GM23338 (cell line): ENCODE measurements around the gene PRR29. TPM values are rescaled to one million over a fixed set of nuclear protein-coding genes. Genes with fewer than 3 reads are reported as not detected.

Experiments used
- ATAC-seq: fragments of 200-7000 bp; cut with Tn5 transposase; 3 replicates; pipeline ENCODE4 v1.9.1; 2020
- DNase-seq: peaks from one replicate; pipeline ENCODE4 v3.0.0-alpha.2; 2015; ENCODE audit warnings: low spot score
- H2AFZ ChIP-seq: fragments of 200-600 bp; sonication (generic); 2 replicates; pipeline ENCODE4 v1.8.0; 2016; ENCODE audit warnings: antibody characterized with exemption, mild to moderate bottlenecking, moderate library complexity
- H3F3A ChIP-seq: fragments of 200-600 bp; sonication (generic); replicated peaks from 2 replicates; pipeline ENCODE4 v1.8.0; 2017; ENCODE audit warnings: antibody characterized with exemption, mixed run types, low read depth
- H3K27ac ChIP-seq: fragments of 200-600 bp; sonication (generic); 2 replicates; pipeline ENCODE4 v1.6.1; 2016; ENCODE audit warnings: low read depth
- H3K27me3 ChIP-seq: fragments of 200-600 bp; sonication (generic); 2 replicates; pipeline ENCODE4 v1.8.0; 2016; ENCODE audit warnings: mild to moderate bottlenecking, mixed run types, moderate library complexity; ENCODE audit not compliant: insufficient read depth
- H3K36me3 ChIP-seq: fragments of 200-600 bp; sonication (generic); 2 replicates; pipeline ENCODE4 v1.8.0; 2016; ENCODE audit warnings: mild to moderate bottlenecking; ENCODE audit not compliant: insufficient read depth
- H3K4me1 ChIP-seq: fragments of 200-600 bp; sonication (generic); 2 replicates; pipeline ENCODE4 v1.8.0; 2016; ENCODE audit warnings: mild to moderate bottlenecking, moderate library complexity; ENCODE audit not compliant: insufficient read depth
- H3K4me2 ChIP-seq: fragments of 200-600 bp; sonication (generic); 2 replicates; pipeline ENCODE4 v1.7.1; 2017; ENCODE audit warnings: mixed run types
- H3K4me3 ChIP-seq: fragments of 200-600 bp; sonication (generic); 2 replicates; pipeline ENCODE4 v1.6.1; 2016; ENCODE audit warnings: mixed run types
- H3K79me2 ChIP-seq: fragments of 200-600 bp; sonication (generic); replicated peaks from 2 replicates; pipeline ENCODE4 v1.8.0; 2017; ENCODE audit warnings: mild to moderate bottlenecking; ENCODE audit not compliant: insufficient read depth
- H3K9me2 ChIP-seq: fragments of 200-600 bp; sonication (generic); 2 replicates; pipeline ENCODE4 v1.8.0; 2017; ENCODE audit not compliant: insufficient read depth
- H4K20me1 ChIP-seq: fragments of 200-600 bp; sonication (generic); replicated peaks from 2 replicates; pipeline ENCODE4 v1.8.0; 2017; ENCODE audit warnings: mild to moderate bottlenecking; ENCODE audit not compliant: insufficient read depth
- H3K27ac Mint-ChIP-seq: 2 replicates; pipeline ENCODE4 v1.8.0; 2020; ENCODE audit warnings: inconsistent platforms, mild to moderate bottlenecking, moderate library complexity, mixed read lengths
- H3K27me3 Mint-ChIP-seq: 3 replicates; pipeline ENCODE4 v1.8.0; 2022; ENCODE audit warnings: low read depth, mild to moderate bottlenecking, moderate library complexity, mixed read lengths, inconsistent platforms; ENCODE audit not compliant: insufficient read depth, poor library complexity
- H3K36me3 Mint-ChIP-seq: 3 replicates; pipeline ENCODE4 v1.8.0; 2021; ENCODE audit warnings: low read depth, mild to moderate bottlenecking, inconsistent platforms, moderate library complexity, mixed read lengths
- H3K4me1 Mint-ChIP-seq: 3 replicates; pipeline ENCODE4 v1.8.0; 2020; ENCODE audit warnings: mild to moderate bottlenecking, inconsistent platforms, mixed read lengths
- H3K4me3 Mint-ChIP-seq: 3 replicates; pipeline ENCODE4 v1.8.0; 2021; ENCODE audit warnings: moderate library complexity, mild to moderate bottlenecking, inconsistent platforms, mixed read lengths
- H3K9me3 Mint-ChIP-seq: 3 replicates; pipeline ENCODE4 v1.8.0; 2020; ENCODE audit warnings: moderate library complexity, mild to moderate bottlenecking, inconsistent platforms, mixed read lengths
- CREB1 ChIP-seq: fragments of 250-450 bp; sonication (Bioruptor Pico); IDR thresholded peaks from 2 replicates; pipeline ENCODE4 v1.5.0; 2020; ENCODE audit warnings: low read depth, mild to moderate bottlenecking, moderate library complexity
- EZH2 ChIP-seq: fragments of 200-600 bp; sonication (generic); IDR thresholded peaks from one replicate; pipeline ENCODE4 v1.8.0; 2017; ENCODE audit warnings: antibody characterized with exemption, mild to moderate bottlenecking, low read depth; ENCODE audit not compliant: unreplicated experiment
- EZH2phosphoT487 ChIP-seq: fragments of 200-600 bp; sonication (generic); IDR thresholded peaks from one replicate; pipeline ENCODE4 v1.8.1; 2018; ENCODE audit warnings: antibody characterized with exemption; ENCODE audit not compliant: unreplicated experiment
- JUNB ChIP-seq: IDR thresholded peaks from one replicate; pipeline ENCODE4 v1.6.1; 2016; ENCODE audit warnings: antibody characterized with exemption; ENCODE audit not compliant: unreplicated experiment
- POLR2AphosphoS5 ChIP-seq: IDR thresholded peaks from 2 replicates; pipeline ENCODE4 v1.6.1; 2016; ENCODE audit warnings: antibody characterized with exemption, low read depth
- STAT1 ChIP-seq: IDR thresholded peaks from one replicate; pipeline ENCODE4 v1.6.1; 2016; ENCODE audit warnings: antibody characterized with exemption; ENCODE audit not compliant: unreplicated experiment
- ZNF114 ChIP-seq: fragments of 250-450 bp; sonication (Bioruptor Pico); IDR thresholded peaks from 2 replicates; pipeline ENCODE4 v1.5.0; 2020; ENCODE audit warnings: mild to moderate bottlenecking, moderate library complexity
- ZNF331 ChIP-seq: fragments of 250-450 bp; sonication (Bioruptor Pico); IDR thresholded peaks from 2 replicates; pipeline ENCODE4 v1.5.0; 2020; ENCODE audit warnings: low read depth, mild to moderate bottlenecking, moderate library complexity
- polyA plus RNA-seq: library from polyadenylated mRNA; unstranded; fragments of >200 nt; fragmentation: Nextera tagmentation; extraction: Ambion mirVana; gene quantifications from 2 replicates; pipeline ENCODE4 v1.2.1, GENCODE V29; 2016
- total RNA-seq: library from RNA; depleted of rRNA; stranded (reverse); fragments of >200 nt; shearing (Covaris generic); gene quantifications from 2 replicates; pipeline ENCODE4 v1.2.3, GENCODE V29; 2014
- TF ChIP-seq, protein P1 (sequence below): IDR thresholded peaks from 2 replicates; pipeline ENCODE4 v1.6.1; 2016; ENCODE audit warnings: antibody characterized with exemption
- TF ChIP-seq, protein P2 (sequence below), 2 experiments: fragments of 200-600 bp in 1 of 2; sonication (generic) in 1 of 2; conservative IDR thresholded peaks; 2 replicates each; pipeline versions ENCODE4 v1.5.1 to v1.6.1; 2016 to 2017; ENCODE audit warnings: antibody characterized with exemption in 2 of 2, low read depth in 2 of 2, mild to moderate bottlenecking in 2 of 2, moderate library complexity in 1 of 2
- TF ChIP-seq, protein P3 (sequence below): fragments of 250-450 bp; sonication (Bioruptor Pico); IDR thresholded peaks from 2 replicates; pipeline ENCODE4 v1.5.0; 2020; ENCODE audit warnings: mild to moderate bottlenecking, moderate library complexity
- TF ChIP-seq, protein P4 (sequence below): IDR thresholded peaks from one replicate; pipeline ENCODE4 v1.6.1; 2018; ENCODE audit warnings: antibody characterized with exemption; ENCODE audit not compliant: unreplicated experiment

PRR29 gene
- total and polyA plus RNA-seq, 2 experiments from 2014 or later: 0.24 to 1.3 TPM

DNA sequence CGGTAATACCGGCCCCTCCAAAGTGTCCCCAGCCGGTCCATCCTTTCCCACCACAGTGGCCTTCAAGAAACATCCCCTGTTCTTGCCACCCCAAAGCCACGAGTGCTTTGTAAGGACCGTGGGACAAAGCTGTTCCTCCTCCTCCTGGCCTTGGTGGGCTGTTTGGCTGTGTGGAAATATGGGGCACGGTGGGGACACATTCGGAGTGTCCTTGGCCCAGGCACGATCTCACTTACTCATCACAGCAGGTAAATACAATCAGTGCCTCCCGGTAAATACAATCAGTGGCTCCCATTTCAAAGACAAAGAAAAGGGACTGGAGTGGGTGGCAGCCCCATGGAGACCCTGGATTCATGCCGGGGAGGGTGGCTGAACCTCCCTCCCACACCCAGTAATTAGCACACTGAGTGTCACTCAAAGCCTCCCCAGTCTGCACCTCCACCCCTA, 35.8 kb upstream of the PRR29 start:
- peaks cover 20% of the 10 kb centered on the region for H3K4me1 Mint-ChIP-seq
- peak overlapping the region; percentile 81; the same call in 1 of the 2 replicates for H2AFZ ChIP-seq
- H3K27ac Mint-ChIP-seq: no peak overlapping the region
- no peaks in the 10 kb centered on the region for H3K36me3 ChIP-seq
- H4K20me1 ChIP-seq: no peaks in the 10 kb centered on the region
- H3K4me3 Mint-ChIP-seq: peak overlapping the region; percentile 33; the same call in 1 of the 3 replicates
- no peak overlapping the region for H3K27ac ChIP-seq
- H3K9me3 Mint-ChIP-seq: no peaks in the 10 kb centered on the region; the same call in 2 of the 3 replicates
- 0 out of 2 replicates have a peak, but pooled peaks cover 2% of the 10 kb centered on the region for H3F3A ChIP-seq
- TF ChIP-seq, protein P1, sequence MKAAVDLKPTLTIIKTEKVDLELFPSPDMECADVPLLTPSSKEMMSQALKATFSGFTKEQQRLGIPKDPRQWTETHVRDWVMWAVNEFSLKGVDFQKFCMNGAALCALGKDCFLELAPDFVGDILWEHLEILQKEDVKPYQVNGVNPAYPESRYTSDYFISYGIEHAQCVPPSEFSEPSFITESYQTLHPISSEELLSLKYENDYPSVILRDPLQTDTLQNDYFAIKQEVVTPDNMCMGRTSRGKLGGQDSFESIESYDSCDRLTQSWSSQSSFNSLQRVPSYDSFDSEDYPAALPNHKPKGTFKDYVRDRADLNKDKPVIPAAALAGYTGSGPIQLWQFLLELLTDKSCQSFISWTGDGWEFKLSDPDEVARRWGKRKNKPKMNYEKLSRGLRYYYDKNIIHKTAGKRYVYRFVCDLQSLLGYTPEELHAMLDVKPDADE: no peak
- TF ChIP-seq ZNF114 (CRISPR knock-in tag): no peak
- TF ChIP-seq ZNF331 (CRISPR knock-in tag): no peak
- TF ChIP-seq, protein P2, sequence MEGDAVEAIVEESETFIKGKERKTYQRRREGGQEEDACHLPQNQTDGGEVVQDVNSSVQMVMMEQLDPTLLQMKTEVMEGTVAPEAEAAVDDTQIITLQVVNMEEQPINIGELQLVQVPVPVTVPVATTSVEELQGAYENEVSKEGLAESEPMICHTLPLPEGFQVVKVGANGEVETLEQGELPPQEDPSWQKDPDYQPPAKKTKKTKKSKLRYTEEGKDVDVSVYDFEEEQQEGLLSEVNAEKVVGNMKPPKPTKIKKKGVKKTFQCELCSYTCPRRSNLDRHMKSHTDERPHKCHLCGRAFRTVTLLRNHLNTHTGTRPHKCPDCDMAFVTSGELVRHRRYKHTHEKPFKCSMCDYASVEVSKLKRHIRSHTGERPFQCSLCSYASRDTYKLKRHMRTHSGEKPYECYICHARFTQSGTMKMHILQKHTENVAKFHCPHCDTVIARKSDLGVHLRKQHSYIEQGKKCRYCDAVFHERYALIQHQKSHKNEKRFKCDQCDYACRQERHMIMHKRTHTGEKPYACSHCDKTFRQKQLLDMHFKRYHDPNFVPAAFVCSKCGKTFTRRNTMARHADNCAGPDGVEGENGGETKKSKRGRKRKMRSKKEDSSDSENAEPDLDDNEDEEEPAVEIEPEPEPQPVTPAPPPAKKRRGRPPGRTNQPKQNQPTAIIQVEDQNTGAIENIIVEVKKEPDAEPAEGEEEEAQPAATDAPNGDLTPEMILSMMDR (conservative IDR thresholded peaks at IDR 0.05; ENCODE audit: low read depth in 2 of 2): no peak
- TF ChIP-seq JUNB: no peak
- no peak for TF ChIP-seq EZH2phosphoT487
- no peak for TF ChIP-seq STAT1
- TF ChIP-seq CREB1 (CRISPR knock-in tag): no peak
- no peak for TF ChIP-seq POLR2AphosphoS5
- no peak for TF ChIP-seq EZH2
- TF ChIP-seq, protein P3, sequence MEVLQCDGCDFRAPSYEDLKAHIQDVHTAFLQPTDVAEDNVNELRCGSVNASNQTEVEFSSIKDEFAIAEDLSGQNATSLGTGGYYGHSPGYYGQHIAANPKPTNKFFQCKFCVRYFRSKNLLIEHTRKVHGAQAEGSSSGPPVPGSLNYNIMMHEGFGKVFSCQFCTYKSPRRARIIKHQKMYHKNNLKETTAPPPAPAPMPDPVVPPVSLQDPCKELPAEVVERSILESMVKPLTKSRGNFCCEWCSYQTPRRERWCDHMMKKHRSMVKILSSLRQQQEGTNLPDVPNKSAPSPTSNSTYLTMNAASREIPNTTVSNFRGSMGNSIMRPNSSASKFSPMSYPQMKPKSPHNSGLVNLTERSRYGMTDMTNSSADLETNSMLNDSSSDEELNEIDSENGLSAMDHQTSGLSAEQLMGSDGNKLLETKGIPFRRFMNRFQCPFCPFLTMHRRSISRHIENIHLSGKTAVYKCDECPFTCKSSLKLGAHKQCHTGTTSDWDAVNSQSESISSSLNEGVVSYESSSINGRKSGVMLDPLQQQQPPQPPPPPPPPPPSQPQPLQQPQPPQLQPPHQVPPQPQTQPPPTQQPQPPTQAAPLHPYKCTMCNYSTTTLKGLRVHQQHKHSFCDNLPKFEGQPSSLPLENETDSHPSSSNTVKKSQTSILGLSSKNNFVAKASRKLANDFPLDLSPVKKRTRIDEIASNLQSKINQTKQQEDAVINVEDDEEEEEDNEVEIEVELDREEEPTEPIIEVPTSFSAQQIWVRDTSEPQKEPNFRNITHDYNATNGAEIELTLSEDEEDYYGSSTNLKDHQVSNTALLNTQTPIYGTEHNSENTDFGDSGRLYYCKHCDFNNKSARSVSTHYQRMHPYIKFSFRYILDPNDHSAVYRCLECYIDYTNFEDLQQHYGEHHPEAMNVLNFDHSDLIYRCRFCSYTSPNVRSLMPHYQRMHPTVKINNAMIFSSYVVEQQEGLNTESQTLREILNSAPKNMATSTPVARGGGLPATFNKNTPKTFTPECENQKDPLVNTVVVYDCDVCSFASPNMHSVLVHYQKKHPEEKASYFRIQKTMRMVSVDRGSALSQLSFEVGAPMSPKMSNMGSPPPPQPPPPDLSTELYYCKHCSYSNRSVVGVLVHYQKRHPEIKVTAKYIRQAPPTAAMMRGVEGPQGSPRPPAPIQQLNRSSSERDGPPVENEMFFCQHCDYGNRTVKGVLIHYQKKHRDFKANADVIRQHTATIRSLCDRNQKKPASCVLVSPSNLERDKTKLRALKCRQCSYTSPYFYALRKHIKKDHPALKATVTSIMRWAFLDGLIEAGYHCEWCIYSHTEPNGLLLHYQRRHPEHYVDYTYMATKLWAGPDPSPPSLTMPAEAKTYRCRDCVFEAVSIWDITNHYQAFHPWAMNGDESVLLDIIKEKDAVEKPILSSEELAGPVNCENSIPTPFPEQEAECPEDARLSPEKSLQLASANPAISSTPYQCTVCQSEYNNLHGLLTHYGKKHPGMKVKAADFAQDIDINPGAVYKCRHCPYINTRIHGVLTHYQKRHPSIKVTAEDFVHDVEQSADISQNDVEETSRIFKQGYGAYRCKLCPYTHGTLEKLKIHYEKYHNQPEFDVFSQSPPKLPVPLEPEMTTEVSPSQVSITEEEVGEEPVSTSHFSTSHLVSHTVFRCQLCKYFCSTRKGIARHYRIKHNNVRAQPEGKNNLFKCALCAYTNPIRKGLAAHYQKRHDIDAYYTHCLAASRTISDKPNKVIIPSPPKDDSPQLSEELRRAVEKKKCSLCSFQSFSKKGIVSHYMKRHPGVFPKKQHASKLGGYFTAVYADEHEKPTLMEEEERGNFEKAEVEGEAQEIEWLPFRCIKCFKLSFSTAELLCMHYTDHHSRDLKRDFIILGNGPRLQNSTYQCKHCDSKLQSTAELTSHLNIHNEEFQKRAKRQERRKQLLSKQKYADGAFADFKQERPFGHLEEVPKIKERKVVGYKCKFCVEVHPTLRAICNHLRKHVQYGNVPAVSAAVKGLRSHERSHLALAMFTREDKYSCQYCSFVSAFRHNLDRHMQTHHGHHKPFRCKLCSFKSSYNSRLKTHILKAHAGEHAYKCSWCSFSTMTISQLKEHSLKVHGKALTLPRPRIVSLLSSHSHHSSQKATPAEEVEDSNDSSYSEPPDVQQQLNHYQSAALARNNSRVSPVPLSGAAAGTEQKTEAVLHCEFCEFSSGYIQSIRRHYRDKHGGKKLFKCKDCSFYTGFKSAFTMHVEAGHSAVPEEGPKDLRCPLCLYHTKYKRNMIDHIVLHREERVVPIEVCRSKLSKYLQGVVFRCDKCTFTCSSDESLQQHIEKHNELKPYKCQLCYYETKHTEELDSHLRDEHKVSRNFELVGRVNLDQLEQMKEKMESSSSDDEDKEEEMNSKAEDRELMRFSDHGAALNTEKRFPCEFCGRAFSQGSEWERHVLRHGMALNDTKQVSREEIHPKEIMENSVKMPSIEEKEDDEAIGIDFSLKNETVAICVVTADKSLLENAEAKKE (CRISPR knock-in tag): no peak
- TF ChIP-seq, protein P4, sequence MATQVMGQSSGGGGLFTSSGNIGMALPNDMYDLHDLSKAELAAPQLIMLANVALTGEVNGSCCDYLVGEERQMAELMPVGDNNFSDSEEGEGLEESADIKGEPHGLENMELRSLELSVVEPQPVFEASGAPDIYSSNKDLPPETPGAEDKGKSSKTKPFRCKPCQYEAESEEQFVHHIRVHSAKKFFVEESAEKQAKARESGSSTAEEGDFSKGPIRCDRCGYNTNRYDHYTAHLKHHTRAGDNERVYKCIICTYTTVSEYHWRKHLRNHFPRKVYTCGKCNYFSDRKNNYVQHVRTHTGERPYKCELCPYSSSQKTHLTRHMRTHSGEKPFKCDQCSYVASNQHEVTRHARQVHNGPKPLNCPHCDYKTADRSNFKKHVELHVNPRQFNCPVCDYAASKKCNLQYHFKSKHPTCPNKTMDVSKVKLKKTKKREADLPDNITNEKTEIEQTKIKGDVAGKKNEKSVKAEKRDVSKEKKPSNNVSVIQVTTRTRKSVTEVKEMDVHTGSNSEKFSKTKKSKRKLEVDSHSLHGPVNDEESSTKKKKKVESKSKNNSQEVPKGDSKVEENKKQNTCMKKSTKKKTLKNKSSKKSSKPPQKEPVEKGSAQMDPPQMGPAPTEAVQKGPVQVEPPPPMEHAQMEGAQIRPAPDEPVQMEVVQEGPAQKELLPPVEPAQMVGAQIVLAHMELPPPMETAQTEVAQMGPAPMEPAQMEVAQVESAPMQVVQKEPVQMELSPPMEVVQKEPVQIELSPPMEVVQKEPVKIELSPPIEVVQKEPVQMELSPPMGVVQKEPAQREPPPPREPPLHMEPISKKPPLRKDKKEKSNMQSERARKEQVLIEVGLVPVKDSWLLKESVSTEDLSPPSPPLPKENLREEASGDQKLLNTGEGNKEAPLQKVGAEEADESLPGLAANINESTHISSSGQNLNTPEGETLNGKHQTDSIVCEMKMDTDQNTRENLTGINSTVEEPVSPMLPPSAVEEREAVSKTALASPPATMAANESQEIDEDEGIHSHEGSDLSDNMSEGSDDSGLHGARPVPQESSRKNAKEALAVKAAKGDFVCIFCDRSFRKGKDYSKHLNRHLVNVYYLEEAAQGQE: no peak
- H3K9me2 ChIP-seq: no peaks in the 10 kb centered on the region
- peaks cover 6% of the 10 kb centered on the region; the same call in 2 of the 3 replicates for H3K36me3 Mint-ChIP-seq
- H3K27me3 ChIP-seq: no peaks in the 10 kb centered on the region
- H3K4me1 ChIP-seq: peaks cover 14% of the 10 kb centered on the region; the same call in 1 of the 2 replicates
- no peak; the same call in 2 of the 3 replicates for ATAC-seq
- peak overlapping the region; percentile 68; the same call in 1 of the 2 replicates for H3K4me2 ChIP-seq
- no peaks in the 10 kb centered on the region for H3K79me2 ChIP-seq
- DNase-seq: no peak
- peaks cover 8% of the 10 kb centered on the region for H3K27me3 Mint-ChIP-seq
- H3K4me3 ChIP-seq: peak overlapping the region; percentile 23; the same call in 1 of the 2 replicates
